HUES48 (cell line): ENCODE measurements around the gene OR2A14.
"Not testable (repeated sequence)": the region's sequence is repeated elsewhere in the genome, so short reads cannot be mapped to it uniquely, and the experiment has no call there.

ENCODE experiments used
- H3K27ac ChIP-seq: one replicate; pipeline ENCODE4 v1.7.0; 2013; ENCODE audit warnings: low read depth, low read length, inconsistent platforms
- H3K27me3 ChIP-seq: 2 replicates; pipeline ENCODE4 v1.6.1; 2013; ENCODE audit warnings: mild to moderate bottlenecking, low read length; ENCODE audit not compliant: control insufficient read depth, insufficient read depth
- H3K36me3 ChIP-seq: 2 replicates; pipeline ENCODE4 v1.6.1; 2013; ENCODE audit warnings: low read length; ENCODE audit not compliant: control insufficient read depth, insufficient read depth
- H3K4me1 ChIP-seq: 2 replicates; pipeline ENCODE4 v1.6.1; 2013; ENCODE audit warnings: mild to moderate bottlenecking, low read length; ENCODE audit not compliant: control insufficient read depth, insufficient read depth
- H3K4me3 ChIP-seq: 2 replicates; pipeline ENCODE4 v1.5.1; 2013; ENCODE audit warnings: mild to moderate bottlenecking, low read depth, low read length
- H3K9ac ChIP-seq: 2 replicates; pipeline ENCODE4 v1.6.1; 2013; ENCODE audit warnings: mild to moderate bottlenecking, low read depth, low read length, moderate library complexity
- H3K9me3 ChIP-seq: 2 replicates; pipeline ENCODE4 v1.6.1; 2013; ENCODE audit warnings: low read length; ENCODE audit not compliant: control insufficient read depth, insufficient read depth

Gene OR2A14

GRCh38 chr7:144148224-144148827 lies 25.4 kb downstream of the OR2A14 start:
- Histone ChIP-seq H3K36me3 (no peaks in the 10 kb centered on the region), H3K9ac (no peak overlapping the region), H3K4me3 (no peak overlapping the region), H3K27me3 (no peaks in the 10 kb centered on the region), H3K9me3 (peaks cover 20% of the 10 kb centered on the region), H3K27ac (no peak overlapping the region), H3K4me1 (no peaks in the 10 kb centered on the region)

DNA sequence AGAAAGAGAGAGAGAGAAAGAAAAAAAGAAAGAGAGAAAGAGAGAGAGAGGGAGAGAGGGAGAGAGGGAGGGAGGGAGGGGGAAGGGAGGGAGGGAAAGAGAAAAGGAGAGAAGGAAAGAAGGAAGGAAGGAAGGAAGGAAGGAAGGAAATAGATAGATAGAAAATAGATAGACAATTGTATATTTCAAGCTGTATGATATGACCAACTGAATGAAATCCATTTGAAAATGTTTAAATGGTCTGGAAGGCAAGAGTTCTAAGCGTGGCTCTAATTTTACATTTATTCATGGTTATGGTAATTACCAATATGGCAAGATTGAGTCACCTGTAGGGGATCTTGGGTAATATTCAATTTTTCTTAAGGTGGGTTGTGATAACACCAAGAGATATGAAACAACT lies 35.9 kb downstream of the OR2A14 start:
- Histone ChIP-seq H3K36me3 (no peaks in the 10 kb centered on the region), H3K9me3 (no peaks in the 10 kb centered on the region), H3K4me3 (no peak overlapping the region), H3K27me3 (no peaks in the 10 kb centered on the region), H3K4me1 (no peaks in the 10 kb centered on the region), H3K9ac (no peak overlapping the region), H3K27ac (no peak overlapping the region)

GRCh38 chr7:144164784-144165183 lies 41.8 kb downstream of the OR2A14 start:
- no peaks in the 10 kb centered on the region for H3K36me3 ChIP-seq
- no peak overlapping the region for H3K27ac ChIP-seq
- H3K9me3 ChIP-seq: no peaks in the 10 kb centered on the region
- H3K4me1 ChIP-seq: no peaks in the 10 kb centered on the region
- no peak overlapping the region for H3K4me3 ChIP-seq
- H3K27me3 ChIP-seq: no peaks in the 10 kb centered on the region
- no peak overlapping the region for H3K9ac ChIP-seq

GRCh38 chr7:144171594-144172350 lies 48.8 kb downstream of the OR2A14 start:
- not testable (repeated sequence) for H3K27me3 ChIP-seq, H3K4me3 ChIP-seq, H3K27ac ChIP-seq, H3K36me3 ChIP-seq, H3K9me3 ChIP-seq, H3K9ac ChIP-seq, H3K4me1 ChIP-seq

DNA sequence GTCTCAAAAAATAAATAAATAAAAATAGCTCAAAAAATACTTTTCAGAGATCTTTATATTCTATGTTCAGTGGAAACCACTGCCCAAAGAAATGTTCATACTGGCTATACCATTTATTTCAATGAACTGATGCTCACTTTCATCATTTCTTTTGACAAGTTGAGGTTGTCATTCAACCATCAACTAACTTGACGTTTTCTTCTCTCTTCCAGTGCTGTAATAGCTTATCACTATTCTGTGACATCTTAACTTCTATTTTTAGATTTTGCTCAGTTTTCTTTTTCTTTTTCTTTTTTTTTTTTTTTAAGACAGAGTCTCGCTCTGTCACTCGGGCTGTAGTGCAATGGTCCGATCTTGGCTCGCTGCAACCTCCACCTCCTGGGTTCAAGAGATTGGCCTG lies 51.6 kb downstream of the OR2A14 start:
- Histone ChIP-seq H3K4me3 (no peak overlapping the region), H3K27ac (no peak overlapping the region), H3K4me1 (no peaks in the 10 kb centered on the region), H3K27me3 (no peaks in the 10 kb centered on the region), H3K9me3 (no peaks in the 10 kb centered on the region; the same call in 1 of the 2 replicates), H3K36me3 (no peaks in the 10 kb centered on the region), H3K9ac (no peak overlapping the region)

DNA sequence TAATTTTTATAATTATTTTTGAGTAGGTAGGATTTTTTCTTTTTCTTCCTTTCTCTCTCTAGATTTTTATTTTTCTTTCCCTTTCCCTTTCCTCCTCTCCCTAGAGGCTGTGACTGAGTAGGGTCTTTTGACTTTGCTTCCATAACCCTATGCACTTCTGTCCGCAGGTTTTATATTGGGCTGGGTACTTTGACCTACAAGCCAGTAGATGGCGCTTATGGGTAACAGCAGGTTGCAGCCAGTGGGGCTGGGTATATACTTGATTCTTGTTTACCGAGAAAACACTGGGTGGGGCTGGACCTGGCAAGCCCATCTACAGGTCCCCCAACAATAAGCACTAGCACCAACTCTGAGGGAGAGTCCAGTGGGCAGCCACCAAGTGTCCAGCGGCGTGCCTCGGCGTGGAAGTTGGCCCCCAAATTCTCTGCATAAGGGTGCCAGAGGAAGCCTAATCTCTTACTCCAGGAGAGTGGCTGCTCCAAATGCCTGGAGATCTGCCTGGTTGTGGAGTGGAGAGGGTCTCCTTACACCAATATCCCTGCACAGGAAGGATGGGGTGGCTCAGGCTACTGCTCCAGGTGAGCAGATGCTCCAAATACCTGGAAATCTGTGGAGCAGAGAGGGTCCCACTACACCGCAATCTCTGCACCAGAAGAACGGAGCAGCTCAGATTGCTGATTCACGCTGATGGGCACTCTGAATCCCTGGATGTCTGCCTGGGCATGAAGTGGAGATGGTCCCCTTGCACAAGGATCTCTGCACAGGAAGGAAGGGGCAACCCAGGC lies 55.6 kb downstream of the OR2A14 start:
- H3K9me3 ChIP-seq, H3K27ac ChIP-seq, H3K36me3 ChIP-seq, H3K4me3 ChIP-seq, H3K9ac ChIP-seq, H3K27me3 ChIP-seq, H3K4me1 ChIP-seq: not testable (repeated sequence)

DNA sequence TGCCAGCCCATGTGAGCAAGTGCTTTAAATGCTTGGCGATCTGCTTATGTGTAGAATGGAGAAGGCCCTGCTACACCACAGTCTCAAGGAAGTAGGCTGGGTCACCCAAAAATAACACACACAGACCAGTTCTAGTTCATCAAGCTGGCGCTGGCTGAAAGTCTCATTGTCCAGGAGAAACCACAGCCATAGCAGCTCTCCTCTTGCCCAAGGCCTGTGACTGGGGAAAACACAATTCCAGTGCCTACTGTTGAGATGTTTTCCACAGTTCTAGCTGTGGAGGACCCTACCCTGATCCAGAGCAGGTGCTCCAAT lies 56.1 kb downstream of the OR2A14 start:
- not testable (repeated sequence) for H3K36me3 ChIP-seq, H3K27ac ChIP-seq, H3K27me3 ChIP-seq, H3K4me3 ChIP-seq, H3K9ac ChIP-seq, H3K9me3 ChIP-seq, H3K4me1 ChIP-seq
